Muscle layer of duodenum (tissue), 2 donors: ENCODE data around the gene ADAP1.
A peak's percentile ranks its signal among the peaks of the same experiment; 100 is the strongest.

ENCODE experiments used
- H3K27ac ChIP-seq: one replicate; pipeline ENCODE4 v1.7.0; 2013; ENCODE audit warnings: mild to moderate bottlenecking, low read length
- H3K27me3 ChIP-seq: one replicate; pipeline ENCODE4 v1.7.0; 2013; ENCODE audit warnings: low read depth, mild to moderate bottlenecking, control low read depth, low read length
- H3K36me3 ChIP-seq, 2 donors: one replicate each; pipeline ENCODE4 v1.7.0; 2013; ENCODE audit warnings: low read length in 2 of 2, control low read depth in 1 of 2, mild to moderate bottlenecking in 1 of 2; ENCODE audit not compliant: insufficient read depth in 2 of 2, control insufficient read depth in 1 of 2
- H3K4me1 ChIP-seq, 2 donors: one replicate each; pipeline ENCODE4 v1.7.0; 2013; ENCODE audit warnings: low read length in 2 of 2, mild to moderate bottlenecking in 2 of 2, control low read depth in 1 of 2, moderate library complexity in 1 of 2; ENCODE audit not compliant: insufficient read depth in 2 of 2, control insufficient read depth in 1 of 2
- H3K4me3 ChIP-seq, 2 donors: one replicate each; pipeline ENCODE4 v1.7.0; 2013; ENCODE audit warnings: low read length in 2 of 2, low read depth in 1 of 2, mild to moderate bottlenecking in 1 of 2
- H3K9me3 ChIP-seq, 2 donors: one replicate each; pipeline ENCODE4 v1.7.0; 2013; ENCODE audit warnings: low read length in 2 of 2, control low read depth in 1 of 2, mild to moderate bottlenecking in 1 of 2; ENCODE audit not compliant: control insufficient read depth in 1 of 2
- donor health status: healthy.

ADAP1 gene

GRCh38 chr7:978049-978346, 23.5 kb upstream of the ADAP1 start:
- Histone ChIP-seq H3K36me3 (peaks cover under 1 to 4% of the 10 kb centered on the region in 2 donors), H3K27me3 (no peaks in the 10 kb centered on the region), H3K27ac (no peak overlapping the region), H3K4me1 (peaks cover 0 to 23% of the 10 kb centered on the region in 2 donors), H3K9me3 (no peaks in the 10 kb centered on the region), H3K4me3 (no peak overlapping the region)

DNA sequence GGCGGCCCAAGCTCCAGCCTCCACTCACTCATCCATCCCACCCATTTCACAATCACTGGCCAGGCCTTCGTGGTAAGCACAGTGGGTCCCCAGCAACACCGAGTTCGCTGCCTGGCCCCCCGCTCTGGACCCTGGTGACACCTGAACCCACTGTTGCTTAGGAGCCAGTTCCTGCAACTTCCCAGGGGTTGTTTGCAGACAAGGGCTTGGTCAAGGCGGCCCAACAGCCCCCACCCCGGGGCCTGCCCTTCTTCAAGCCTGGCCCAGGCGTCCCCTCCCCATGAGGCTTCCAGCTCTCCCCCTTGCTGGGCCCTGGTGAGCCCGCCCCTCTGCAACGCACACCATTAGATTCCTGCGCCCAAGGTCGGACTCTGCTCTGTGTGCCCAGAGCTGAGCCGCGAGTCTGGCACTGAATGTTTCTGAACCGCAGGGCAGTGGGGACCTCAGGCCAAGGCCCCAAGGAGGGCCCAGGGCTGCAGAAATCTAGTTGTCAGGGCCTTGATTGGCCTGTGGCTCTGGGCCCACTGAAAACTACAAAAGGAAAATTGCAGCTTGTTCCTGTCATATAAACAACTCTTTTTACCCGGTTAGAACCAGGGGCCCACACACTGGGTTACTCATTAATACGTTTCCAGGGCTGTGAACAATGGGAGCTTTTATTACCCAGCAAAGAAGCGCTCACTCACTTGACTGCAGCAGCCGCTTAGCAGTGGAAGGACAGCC, 23.0 kb upstream of the ADAP1 start:
- peaks cover 6 to 9% of the 10 kb centered on the region in 2 donors for H3K36me3 ChIP-seq
- no peaks in the 10 kb centered on the region for H3K9me3 ChIP-seq
- no peaks in the 10 kb centered on the region for H3K27me3 ChIP-seq
- peak overlapping the region; percentile 69 for H3K27ac ChIP-seq
- peaks cover 0 to 27% of the 10 kb centered on the region in 2 donors for H3K4me1 ChIP-seq
- H3K4me3 ChIP-seq = no peak overlapping the region

- Histone ChIP-seq H3K36me3 (peaks cover 12 to 15% of the 10 kb centered on the region in 2 donors), H3K4me3 (no peak overlapping the region), H3K27me3 (no peaks in the 10 kb centered on the region), H3K27ac (peak overlapping the region; percentile 69), H3K9me3 (no peaks in the 10 kb centered on the region), H3K4me1 (peaks cover 0 to 27% of the 10 kb centered on the region in 2 donors)
Measured at GRCh38 chr7:976901-977325, 22.4 kb upstream of the ADAP1 start.

GRCh38 chr7:975702-976473, 21.4 kb upstream of the ADAP1 start:
- H3K4me3 ChIP-seq = peak overlapping the region; percentile 46 to 93
- peaks cover 16 to 21% of the 10 kb centered on the region in 2 donors for H3K36me3 ChIP-seq
- no peaks in the 10 kb centered on the region for H3K27me3 ChIP-seq
- H3K9me3 ChIP-seq = no peaks in the 10 kb centered on the region
- H3K27ac ChIP-seq = no peak overlapping the region
- peaks cover 0 to 27% of the 10 kb centered on the region in 2 donors for H3K4me1 ChIP-seq

DNA sequence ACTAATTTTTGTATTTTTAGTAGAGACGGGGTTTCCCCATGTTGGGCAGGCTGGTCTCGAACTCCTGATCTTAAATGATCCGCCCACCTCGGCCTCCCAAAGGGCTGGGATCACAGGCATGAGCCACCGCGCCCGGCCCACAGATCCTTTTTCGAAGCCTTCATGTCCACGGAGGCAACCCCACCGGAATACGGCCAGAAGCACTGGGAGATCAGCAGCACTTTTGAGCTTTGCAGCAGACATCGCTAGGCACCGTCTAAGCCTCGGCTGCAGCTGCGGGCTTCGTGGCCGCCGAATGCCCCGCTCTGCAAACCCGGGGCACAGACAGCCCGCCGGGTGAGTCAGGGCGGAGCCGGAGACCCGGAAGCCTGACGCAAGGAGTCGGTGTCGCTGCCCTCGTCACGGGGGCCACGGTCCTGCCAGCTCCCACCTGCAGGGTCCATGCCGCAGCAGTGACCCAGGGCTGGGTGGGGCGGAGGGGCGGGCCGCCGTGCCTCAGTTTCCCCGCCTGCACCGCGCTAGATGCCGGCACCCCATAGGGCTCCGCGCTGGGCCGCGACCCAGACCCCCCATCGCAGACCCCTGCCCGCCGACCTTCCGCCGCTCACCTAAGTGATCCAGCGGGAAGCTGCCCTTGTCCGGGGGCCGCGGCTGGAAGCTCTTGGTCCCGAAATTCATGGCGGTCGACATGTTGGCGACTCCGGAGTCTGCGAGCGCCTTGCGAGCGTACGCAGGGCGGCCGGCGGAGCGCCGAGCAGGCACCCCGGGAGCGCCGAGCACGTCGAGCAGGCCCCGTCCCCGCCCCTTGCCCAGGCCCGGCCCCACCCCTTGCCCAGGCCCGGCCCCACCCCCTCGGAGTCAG, 20.6 kb upstream of the ADAP1 start, which contains the start of gene COX19:
TSS of gene COX19 (minus strand) at position 730 of the 862 bp plus-strand sequence. CDS start at position 690, 40 bp downstream.
- H3K9me3 ChIP-seq = no peaks in the 10 kb centered on the region
- H3K27ac ChIP-seq = peak within 1 kb of the TSS; percentile 72
- H3K36me3 ChIP-seq = peaks cover 18 to 25% of the 10 kb centered on the region in 2 donors
- H3K4me1 ChIP-seq = peaks cover 0 to 27% of the 10 kb centered on the region in 2 donors
- H3K4me3 ChIP-seq = peak within 1 kb of the TSS; percentile 69 to 93
- H3K27me3 ChIP-seq = no peaks in the 10 kb centered on the region

DNA sequence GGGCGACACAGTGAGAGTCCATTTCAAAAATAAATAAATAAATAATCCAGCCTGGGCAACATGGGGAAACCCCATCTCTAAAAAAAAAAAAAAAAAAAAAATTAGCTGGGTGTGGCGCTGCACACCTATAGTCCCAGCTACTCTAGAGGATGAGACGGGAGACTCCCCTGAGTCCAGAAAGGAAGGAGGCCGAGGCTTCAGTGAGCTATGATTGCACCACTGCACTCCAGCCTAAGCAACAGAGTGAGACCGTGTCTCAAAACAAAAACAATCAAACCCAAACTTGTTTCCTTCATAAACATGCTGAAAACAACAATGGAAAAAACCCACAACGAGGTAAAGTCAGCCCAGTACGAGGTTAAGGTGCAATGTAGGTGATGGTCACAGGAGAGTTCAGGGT, 19.7 kb upstream of the ADAP1 start:
- Histone ChIP-seq H3K4me1 (peaks cover 0 to 27% of the 10 kb centered on the region in 2 donors), H3K27ac (no peak overlapping the region), H3K36me3 (peaks cover 18 to 30% of the 10 kb centered on the region in 2 donors), H3K27me3 (no peaks in the 10 kb centered on the region), H3K4me3 (peak overlapping the region; percentile 69 to 93), H3K9me3 (no peaks in the 10 kb centered on the region)

DNA sequence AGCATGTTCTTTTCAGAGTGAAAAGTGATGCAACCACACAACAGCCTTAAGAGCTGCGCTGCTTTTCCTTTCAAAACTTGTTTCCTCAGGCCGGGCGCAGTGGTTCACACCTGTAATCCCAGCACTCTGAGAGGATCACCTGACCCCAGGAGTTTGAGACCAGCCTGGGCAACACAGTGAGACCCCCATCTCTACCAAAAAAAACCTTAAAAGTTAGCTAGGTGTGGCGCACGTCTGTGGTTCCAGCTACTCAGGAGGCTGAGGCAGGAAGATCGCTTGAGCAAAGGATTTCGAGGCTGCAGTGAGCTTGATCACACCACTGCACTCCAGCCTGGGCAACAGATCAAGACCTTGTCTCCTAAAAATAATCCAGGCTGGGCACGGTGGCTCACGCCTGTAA, 18.8 kb upstream of the ADAP1 start:
- no peaks in the 10 kb centered on the region for H3K9me3 ChIP-seq
- H3K27ac ChIP-seq = no peak overlapping the region
- no peaks in the 10 kb centered on the region for H3K27me3 ChIP-seq
- H3K36me3 ChIP-seq = peaks cover 27 to 37% of the 10 kb centered on the region in 2 donors
- no peak overlapping the region for H3K4me3 ChIP-seq
- H3K4me1 ChIP-seq = peaks cover 0 to 27% of the 10 kb centered on the region in 2 donors

DNA sequence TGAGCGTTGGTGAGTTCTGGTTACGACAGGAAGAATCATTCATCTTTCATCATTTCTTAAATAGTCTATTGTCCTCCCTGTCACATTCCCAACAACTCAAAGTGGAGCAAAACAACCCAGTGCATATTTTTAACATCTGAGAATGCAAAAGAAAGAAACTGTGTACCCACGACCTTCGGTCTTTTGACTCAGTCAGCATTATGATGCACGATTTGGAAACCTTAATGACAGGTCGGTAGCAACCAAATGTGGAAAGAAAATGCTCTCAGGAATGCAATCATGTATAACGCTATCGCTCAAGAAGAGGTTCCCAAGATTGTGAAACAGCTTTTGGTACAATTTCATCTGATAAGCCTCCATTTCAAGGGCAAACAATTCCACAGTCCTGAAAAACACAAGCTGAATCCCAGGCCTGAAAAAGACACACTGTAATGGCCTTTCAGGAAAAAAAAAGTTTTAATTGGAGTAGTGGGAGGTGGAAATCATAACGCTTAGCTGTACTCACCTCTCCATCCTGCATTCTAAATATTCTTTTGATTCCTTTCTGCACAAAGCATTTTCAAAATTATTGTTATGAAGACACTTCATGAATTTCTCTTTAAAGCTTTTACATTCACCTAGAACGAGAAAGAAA, 18.3 kb upstream of the ADAP1 start:
- no peak overlapping the region for H3K27ac ChIP-seq

DNA sequence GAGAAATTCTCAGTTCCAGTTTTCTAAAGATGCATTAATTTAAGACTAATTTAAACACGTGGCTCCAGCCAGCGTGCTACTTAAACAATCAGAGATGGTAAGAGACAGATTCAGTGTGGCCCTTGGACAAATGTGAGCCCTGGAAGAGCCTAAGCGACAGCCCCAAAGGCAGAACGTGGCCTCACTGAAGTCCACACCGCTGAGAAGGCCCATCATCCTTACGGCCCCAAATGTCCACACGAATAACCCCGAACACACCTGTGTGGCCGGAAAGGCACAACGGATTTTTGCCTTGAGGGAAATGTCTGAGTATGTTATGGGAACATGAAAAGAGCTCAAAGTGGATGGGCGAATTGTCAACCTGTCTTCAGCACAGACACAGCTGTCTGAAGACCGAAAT, 17.6 kb upstream of the ADAP1 start:
- no peaks in the 10 kb centered on the region for H3K27me3 ChIP-seq
- H3K9me3 ChIP-seq = no peaks in the 10 kb centered on the region
- no peak overlapping the region for H3K27ac ChIP-seq
- peaks cover 0 to 27% of the 10 kb centered on the region in 2 donors for H3K4me1 ChIP-seq
- no peak overlapping the region for H3K4me3 ChIP-seq
- peaks cover 39 to 49% of the 10 kb centered on the region in 2 donors for H3K36me3 ChIP-seq

More for the DNA sequence above, 18.3 kb upstream of the ADAP1 start:
- H3K4me1 ChIP-seq = peaks cover 0 to 27% of the 10 kb centered on the region in 2 donors
- H3K27me3 ChIP-seq = no peaks in the 10 kb centered on the region
- no peak overlapping the region for H3K4me3 ChIP-seq
- H3K36me3 ChIP-seq = peaks cover 32 to 42% of the 10 kb centered on the region in 2 donors
- no peaks in the 10 kb centered on the region for H3K9me3 ChIP-seq

DNA sequence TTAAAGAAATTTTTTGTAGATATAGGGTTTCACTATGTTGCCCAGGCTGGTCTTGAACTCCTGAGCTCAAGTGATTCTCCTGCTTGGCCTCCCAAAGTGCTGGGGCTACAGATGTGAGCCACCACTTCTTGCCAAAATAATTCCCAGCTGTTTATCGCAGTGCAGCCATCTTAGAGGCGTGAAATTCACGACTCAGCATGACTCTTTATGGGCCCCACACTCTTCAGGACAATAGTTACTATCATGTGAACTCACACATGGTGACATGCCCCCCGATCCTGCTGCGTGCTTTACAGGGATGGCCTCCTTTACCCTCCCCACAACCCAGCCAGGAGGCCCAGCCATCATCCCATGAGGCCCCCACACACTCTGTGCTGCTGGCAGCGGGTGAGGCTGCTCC, 16.3 kb upstream of the ADAP1 start:
- Histone ChIP-seq H3K27ac (no peak overlapping the region), H3K4me3 (no peak overlapping the region), H3K36me3 (peaks cover 44 to 50% of the 10 kb centered on the region in 2 donors), H3K9me3 (no peaks in the 10 kb centered on the region), H3K27me3 (no peaks in the 10 kb centered on the region), H3K4me1 (peaks cover 0 to 25% of the 10 kb centered on the region in 2 donors)
